HG02759 (cell line): ENCODE results near the gene AZU1.
"Not testable (repeated sequence)": the region's sequence is repeated elsewhere in the genome, so short reads cannot be mapped to it uniquely, and the experiment has no call there.

Source experiments
- ATAC-seq: cut with Tn5 transposase; IDR thresholded peaks from one replicate; pipeline ENCODE4 v1.9.1; 2021; ENCODE audit warnings: mild to moderate bottlenecking, moderate library complexity; ENCODE audit not compliant: unreplicated experiment

AZU1 gene

DNA sequence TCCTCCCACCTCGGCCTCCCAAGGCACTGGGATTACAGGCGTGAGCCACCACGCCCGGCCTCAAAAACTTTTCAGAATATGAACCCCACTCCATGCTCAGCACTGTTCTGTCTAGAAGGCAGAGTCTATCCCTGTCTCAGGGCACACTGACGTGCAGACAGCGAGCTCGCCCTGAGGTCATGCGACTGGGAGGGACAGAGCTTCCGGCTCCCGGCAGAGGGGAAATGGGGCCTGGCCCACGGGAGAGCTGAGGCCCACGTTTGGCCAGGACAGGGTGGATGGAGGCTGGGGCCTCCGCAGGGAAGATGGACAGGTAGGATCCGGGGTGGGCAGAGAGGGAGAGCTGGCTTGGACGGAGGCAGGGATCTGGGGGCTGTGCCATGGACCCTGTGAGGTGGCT, 2.8 kb upstream of the AZU1 start:
- ATAC-seq, result no peak

DNA sequence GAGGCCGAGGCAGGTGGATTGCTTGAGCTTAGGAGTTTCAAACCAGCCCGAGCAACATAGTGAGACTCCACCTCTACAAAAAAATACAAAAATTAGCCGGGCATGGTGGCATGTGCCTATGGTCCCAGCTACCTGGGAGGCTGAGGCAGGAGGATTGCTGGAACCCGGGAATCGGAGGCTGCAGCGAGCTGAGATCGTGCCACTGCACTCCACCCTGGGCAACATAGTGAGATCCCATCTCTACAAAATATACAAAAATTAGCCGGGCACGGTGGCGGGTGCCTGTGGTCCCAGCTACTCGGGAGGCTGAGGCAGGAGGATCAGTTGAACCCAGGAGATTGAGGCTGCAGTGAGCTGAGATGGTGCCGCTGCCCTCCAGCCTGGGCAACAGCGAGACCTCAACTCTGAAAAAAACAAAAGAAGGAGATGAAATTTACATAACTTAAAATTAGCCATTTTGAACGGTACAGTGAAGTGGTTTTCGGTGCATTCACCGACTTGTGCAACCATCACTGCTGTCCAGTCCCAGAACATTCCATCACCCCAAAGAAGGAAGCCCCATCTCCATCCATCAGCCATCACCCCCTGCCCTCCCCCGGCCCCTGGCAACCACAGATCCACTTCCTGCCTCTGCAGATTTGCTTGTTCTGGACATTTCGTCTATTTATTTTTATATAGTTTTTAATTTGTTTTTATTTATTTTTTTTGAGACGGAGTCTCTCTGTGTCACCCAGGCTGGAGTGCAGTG, 1.6 kb upstream of the AZU1 start:
- no peak for ATAC-seq

DNA sequence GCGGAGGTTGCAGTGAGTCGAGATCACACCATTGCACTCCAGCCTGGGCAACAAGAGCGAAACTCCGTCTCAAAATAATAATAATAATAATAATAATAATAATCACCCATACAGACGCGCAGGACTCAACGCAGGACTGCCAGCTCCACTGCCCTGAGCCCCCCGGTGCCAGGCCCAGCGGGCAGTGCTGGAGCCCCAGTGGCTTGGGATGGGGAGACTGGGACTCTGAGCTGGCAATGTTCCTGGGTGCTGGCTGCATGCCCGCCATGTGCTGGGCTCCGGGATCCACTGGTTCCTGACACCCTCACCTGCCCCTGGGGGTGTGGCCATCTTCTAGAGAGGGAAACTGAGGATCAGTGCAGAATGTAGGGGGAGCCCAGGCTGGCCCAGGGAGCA, 325 bp upstream of the AZU1 start:
- ATAC-seq, result no peak

DNA sequence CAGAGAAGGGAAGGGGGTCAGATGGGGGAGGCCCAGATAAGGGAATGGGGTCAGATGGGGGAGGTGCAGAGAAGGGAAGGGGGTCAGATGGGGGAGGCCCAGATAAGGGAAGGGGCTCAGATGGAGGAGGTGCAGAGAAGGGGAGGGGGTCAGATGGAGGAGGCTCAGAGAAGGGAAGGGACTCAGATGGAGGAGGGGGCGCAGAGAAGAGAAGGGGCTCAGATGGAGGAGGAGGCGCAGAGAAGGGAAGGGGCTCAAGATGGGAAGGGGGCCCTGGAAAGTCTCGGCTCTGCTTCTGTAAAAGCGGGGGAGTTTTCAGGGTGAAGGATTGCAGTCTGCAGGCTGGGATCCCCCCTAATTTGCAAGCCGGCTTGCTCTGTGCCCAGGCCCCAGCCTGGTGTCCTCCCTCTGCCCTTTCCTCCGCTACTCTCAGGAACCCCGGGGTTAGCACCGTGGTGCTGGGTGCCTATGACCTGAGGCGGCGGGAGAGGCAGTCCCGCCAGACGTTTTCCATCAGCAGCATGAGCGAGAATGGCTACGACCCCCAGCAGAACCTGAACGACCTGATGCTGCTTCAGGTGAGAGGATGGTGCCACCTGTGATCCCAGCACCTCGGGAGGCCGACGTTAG, 1.6 kb downstream of the AZU1 start:
- ATAC-seq, result no peak

DNA sequence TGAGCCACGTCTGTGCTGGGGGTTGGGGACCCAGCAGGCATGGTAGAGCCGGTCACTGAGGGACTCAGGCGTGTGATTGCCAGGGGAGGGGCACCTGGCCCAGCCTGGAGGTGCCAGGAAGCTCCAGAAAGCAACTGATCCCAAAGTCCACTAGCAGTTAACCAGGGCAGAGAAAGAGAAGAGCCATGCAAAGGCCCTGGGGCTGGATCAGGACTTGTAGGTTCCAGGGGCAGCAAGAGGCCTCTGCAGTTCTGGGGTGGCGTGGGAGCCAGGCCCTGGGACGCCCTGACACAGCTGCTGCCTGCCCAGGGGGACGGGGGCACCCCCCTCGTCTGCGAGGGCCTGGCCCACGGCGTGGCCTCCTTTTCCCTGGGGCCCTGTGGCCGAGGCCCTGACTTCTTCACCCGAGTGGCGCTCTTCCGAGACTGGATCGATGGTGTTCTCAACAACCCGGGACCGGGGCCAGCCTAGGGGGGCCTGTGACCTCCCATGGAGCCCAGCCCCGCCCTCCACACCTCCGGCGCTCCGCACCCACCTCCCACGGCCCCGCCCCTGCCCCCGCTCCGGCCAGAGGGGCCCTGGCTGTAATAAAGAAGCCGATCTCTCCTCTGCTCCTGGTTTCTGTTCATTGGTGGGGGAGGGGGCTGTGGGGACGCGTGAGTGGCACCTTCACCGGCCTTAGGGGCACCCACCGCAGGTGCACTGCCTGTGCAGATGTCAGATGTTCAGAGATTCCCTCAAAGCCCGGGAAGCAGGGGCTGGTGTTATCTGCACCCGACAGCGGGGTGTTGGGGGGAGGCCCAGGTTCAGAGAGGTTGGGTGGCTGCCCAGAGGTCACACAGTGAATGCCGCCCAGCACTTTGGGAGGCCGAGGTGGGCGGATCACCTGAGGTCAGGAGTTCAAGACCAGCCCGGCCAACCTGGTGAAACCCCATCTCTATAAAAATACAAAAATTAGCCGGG, 4.1 kb downstream of the AZU1 start:
- no peak for ATAC-seq

DNA sequence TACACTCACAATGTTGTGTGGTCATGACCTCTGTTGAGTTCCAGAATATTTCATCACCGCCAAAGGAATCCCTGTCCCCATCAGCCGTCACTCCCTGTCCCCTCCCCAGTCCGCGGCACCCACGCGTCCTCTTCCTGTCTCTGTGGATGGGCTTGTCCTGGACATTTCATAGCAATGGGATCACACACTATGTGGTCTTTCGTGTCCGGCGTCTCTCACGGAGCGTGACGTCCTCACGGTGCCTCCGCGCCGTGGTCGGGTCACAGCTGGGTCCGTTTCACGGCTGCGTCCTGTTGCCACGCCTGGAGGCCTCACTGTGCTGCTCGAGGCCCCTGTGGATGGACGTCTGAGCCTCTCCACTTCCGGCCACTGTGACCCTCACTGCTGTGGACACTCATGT, 6.6 kb downstream of the AZU1 start:
- ATAC-seq, result no peak

DNA sequence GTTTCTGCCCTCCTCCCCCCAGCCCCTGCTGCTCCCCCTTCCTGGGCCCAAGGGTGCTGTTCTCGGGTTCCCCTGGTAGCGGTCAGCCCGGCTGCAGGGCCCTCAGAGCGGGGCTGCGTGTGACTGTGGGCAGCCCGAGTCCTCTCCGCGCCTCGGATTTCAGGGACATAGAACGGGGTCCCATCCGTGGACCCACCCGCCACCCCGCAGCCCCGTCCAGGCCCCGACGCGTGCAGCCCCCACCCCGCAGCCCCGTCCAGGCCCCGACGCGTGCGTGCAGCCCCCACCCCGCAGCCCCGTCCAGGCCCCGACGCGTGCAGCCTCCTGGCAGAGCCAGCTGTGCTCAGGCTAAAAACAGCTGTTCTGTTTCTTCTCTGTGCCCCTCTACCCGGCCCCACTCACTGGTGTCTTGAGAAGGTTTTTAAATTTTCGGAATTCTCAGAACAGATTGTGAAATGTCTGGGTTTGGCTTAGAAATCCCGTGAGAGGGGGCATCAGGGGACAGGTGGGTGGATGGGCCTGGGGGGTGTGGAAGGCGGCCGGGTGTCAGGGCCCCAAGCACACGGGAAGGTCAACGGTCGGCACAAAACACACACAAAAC, 7.7 kb downstream of the AZU1 start:
- no peak for ATAC-seq

DNA sequence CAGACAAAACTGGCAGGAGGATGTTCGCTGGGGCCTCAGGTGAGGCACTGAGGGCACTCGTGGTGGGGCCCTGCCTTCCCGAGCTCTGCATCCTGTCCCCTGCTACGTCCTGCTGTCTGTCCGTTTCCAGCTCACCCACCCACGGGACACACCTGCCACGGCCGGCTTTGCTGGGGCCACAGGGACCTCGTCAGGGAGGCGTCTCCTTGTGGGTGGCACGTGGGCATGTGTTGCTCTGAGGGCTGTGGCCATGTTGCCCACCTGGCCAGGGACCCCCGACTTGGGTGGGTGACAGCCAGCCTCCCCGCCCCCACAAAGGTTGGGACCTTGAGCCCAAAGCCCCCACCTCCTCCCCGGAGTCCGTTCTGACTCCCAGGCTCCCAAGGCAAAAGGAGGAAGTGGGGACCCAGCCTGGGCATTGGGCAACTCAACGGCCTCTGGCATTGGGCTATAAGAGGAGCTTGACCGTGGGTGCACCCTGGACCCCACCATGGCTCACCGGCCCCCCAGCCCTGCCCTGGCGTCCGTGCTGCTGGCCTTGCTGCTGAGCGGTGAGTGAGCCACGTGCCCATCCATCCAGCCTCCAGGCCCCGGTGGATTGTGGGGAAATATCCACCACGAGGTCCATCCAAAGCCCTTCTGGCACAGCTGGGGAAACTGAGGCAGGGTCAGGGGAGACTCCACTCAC, 13.0 kb downstream of the AZU1 start, which contains the start of gene PRTN3:
TSS of gene PRTN3 (plus strand) at position 481 of the 688 bp plus-strand sequence. CDS start at position 491, 10 bp downstream.
- ATAC-seq, result no peak

DNA sequence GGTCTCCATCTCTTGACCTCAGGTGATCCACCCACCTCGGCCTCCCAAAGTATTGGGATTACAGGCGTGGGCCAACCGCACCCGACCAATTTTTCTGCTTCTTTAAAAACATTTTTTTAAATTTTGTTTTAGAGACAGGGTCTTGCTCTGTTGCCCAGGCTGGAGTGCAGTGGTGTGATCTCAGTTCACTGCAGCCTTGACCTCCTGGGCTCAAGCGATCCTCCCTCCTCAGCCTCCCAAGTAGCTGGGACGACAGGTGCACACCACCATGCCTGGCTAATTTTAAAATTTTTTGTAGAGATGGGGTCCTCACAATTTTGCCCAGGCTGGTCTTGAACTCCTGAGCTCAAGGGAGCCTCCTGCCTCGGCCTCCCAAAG, 15.2 kb downstream of the AZU1 start:
- not testable (repeated sequence) for ATAC-seq

DNA sequence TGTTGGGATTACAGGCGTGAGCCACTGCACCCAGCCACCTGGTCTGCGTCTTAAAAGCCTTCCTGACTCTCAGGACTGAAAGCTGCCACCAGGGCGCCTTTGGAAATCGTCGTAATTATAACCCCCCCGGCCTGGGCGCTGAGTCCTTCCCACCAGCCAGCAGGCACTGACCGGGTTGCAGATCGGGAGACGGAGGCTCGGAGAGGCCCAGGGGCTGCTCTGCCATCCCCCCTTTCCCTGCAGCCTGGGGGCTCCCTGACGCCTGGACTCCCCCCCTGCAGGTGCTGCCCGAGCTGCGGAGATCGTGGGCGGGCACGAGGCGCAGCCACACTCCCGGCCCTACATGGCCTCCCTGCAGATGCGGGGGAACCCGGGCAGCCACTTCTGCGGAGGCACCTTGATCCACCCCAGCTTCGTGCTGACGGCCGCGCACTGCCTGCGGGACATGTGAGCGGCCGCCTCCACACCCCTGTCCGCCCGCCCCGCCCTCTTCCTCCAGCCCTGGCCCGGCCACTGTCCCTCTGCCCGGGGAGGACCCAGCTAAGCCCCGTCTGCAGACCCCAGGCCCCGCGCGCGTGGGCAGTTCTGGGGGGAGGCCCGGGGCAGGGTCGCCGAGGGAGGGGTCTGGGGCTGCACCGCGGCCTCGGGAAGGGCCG, 15.7 kb downstream of the AZU1 start:
- no peak for ATAC-seq

DNA sequence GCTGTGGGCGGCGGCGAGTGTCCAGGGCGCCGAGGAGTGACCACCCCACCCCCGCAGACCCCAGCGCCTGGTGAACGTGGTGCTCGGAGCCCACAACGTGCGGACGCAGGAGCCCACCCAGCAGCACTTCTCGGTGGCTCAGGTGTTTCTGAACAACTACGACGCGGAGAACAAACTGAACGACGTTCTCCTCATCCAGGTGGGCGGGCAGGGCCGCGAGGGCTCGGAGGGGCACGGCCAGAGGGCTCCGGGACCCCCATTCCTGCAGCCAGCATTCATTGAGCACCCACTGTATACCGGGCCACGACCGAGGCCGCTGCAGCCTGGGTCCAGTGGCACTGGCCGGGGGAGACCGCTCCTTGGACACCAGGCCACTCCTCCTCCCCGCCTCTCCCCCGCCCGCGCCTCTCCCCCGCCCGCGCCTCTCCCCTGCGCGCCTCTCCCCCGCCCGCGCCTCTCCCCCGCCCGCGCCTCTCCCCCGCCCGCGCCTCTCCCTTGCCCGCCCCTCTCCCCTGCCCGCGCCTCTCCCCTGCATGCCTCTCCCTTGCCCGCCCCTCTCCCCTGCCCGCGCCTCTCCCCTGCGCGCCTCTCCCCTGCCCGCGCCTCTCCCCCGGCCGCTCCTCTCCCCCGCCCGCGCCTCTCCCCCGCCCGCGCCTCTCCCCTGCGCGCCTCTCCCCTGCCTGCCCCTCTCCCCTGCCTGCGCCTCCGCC, 16.4 kb downstream of the AZU1 start:
- ATAC-seq, result no peak

DNA sequence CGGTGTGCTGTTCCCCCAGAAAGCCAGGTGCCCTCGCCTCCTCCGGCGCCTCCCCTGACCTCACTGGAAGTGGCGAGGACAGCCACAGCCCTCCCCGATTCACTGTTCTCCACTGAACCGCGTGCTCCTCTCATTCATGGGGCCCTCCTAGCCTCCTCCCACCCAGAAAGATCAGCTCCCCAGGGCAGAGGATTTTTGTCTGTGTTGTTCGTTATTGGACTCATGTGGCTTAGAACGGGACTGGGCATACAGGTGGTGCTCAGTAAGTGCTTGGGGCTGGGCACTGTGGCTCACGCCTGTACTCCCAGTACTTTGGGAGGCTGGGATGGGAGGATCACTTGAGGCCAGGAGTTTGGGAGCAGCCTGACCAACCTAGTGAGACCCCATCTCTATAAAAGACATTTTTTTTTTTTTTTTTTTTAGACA, 16.9 kb downstream of the AZU1 start:
- no peak for ATAC-seq

DNA sequence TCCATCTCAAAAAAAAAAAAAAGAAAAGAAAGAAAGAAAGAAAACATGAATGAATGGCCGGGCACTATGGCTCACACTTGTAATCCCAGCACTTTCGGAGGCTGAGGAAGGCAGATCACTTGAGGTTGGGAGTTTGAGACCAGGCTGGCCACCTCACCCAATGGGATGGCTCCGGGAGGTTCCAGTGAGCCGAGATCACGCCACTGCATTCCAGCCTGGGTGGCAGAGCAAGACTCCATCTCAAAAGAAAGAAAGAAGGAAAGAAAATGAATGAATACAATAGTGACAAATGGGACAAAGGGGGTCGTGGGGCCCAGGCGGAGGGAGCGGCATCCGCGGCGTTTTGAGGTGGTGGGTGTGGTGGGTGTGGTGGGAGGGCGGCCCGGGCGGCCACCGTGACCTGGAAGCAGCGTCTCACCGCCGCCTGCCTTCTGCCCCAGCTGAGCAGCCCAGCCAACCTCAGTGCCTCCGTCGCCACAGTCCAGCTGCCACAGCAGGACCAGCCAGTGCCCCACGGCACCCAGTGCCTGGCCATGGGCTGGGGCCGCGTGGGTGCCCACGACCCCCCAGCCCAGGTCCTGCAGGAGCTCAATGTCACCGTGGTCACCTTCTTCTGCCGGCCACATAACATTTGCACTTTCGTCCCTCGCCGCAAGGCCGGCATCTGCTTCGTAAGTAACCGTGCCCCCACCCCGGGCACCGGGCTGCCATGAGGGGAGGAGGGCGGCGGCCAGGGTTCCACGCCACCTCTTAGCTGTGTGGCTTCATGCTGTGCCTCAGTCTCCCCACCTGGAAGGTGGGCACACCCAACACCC, 18.3 kb downstream of the AZU1 start:
- no peak for ATAC-seq

DNA sequence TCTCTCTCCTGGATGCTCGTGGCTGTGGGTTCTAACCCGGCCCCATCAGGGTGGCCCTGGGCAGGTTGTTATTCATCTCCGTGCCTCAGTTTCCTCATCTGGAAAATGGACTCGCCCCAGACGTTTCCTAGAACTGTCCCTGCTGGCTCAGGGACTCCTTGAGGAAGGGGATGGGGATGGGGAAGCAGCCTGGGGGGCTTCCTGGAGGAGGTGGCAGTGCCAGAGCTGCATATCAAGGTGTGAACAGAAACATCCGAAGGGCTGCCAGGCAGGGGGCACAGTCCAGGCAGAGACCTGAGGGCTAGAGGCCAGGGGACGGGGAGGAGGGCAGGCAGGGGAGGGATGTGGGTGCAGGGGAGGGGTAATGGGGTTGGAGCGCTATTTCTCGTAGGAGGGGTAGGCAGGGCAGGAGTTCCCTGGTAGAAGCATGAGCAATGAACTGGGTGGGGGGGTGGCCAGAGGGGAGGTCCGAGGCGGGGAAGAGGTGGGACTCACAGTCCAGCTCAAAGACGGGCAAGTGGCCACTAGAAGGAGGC, 20.8 kb downstream of the AZU1 start:
- no peak for ATAC-seq

DNA sequence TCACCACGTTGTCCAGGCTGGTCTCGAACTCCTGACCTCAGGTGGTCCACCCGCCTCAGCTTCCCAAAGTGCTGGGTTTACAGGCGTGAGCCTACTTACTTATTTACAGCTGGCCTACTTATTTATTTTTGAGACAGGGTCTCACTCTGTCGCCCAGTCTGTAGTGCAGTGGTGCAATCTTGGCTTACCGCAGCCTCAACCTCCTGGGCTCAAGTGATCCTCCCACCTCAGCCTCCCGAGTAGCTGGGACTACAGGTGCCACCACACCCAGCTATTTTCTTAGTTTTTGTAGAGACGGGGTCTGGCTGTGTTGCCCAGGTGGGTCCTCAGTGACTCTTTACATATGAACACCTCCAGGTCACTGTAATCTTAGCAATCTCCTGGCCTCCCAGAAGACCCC, 21.6 kb downstream of the AZU1 start:
- not testable (repeated sequence) for ATAC-seq

DNA sequence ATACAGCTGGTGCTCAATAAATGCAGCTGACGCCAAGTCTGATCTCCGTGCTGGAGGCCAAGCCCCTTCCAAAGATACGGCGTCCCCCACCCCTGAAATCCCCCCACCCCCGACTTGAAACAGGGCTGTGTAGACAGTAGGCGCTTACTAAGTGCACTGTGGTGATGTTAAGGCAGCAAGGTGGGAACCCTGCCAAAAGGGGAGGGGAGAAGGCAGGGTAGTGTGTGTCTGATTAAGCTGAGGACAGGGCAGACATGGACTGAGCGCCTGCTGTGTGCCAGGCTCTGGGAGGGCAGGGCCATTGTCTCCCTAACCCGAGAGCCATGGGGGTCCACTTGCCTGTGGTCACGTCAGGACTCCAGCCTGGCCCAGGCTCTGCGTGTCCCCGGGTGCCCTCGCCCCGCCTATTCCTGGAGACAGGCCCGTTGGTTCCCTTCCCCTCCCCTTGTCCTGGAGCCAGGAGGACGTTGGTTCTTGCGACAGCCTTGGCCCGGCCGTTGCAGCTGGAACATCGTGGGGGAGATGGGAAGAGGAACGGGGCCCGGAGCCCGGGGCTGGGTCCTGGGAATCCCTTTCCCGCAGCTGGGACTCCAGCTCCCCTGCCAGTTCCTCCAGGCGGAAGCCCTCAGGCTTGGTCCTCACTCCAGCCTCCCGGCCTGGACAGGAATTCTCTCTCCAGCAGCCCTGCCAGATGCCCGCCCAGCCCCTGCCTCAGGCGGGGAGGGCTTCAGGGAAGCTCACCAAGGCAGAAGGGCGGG, 22.8 kb downstream of the AZU1 start:
- ATAC-seq, result no peak

DNA sequence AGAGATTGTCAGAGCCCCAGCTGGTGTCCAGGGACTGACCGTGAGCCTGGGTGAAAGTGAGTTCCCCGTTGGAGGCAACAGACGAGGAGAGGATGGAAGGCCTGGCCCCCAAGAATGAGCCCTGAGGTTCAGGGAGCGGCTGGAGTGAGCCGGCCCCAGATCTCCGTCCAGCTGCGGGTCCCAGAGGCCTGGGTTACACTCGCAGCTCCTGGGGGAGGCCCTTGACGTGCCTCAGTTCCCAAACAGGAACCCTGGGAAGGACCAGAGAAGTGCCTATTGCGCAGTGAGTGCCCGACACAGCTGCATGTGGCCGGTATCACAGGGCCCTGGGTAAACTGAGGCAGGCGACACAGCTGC, 23.3 kb downstream of the AZU1 start:
- ATAC-seq, result no peak
